Colon (tissue), 2 donors: ENCODE data around the gene TPPP.

ENCODE experiments used
- FAIRE-seq: peaks from 2 replicates; lab custom pipeline; 2012; peaks lifted over from hg19 to GRCh38; lab: Jason Lieb, UNC
- donor health status: control.
- donor health status: control.

Gene TPPP

GRCh38 chr5:665541-665955 lies 27.6 kb downstream of the TPPP start:
- no peak for FAIRE-seq

- no peak for FAIRE-seq
Observed at GRCh38 chr5:664994-665360, 28.2 kb downstream of the TPPP start.

GRCh38 chr5:664343-664993 lies 28.7 kb downstream of the TPPP start:
- no peak for FAIRE-seq

GRCh38 chr5:663436-664342 lies 29.5 kb downstream of the TPPP start:
- FAIRE-seq: no peak

- no peak for FAIRE-seq
Observed at GRCh38 chr5:662751-663435, 30.3 kb downstream of the TPPP start.

- no peak for FAIRE-seq
Observed at GRCh38 chr5:661891-662750, 31.0 kb downstream of the TPPP start.

- FAIRE-seq: no peak
Observed at GRCh38 chr5:660491-661030, 32.6 kb downstream of the TPPP start.

GRCh38 chr5:659496-660263 lies 33.5 kb downstream of the TPPP start:
- FAIRE-seq: no peak

- no peak for FAIRE-seq
Observed at GRCh38 chr5:658103-658502, 35.0 kb downstream of the TPPP start.

- no peak for FAIRE-seq
Observed at GRCh38 chr5:657570-657969, 35.6 kb downstream of the TPPP start.

- no peak for FAIRE-seq
Observed at GRCh38 chr5:655406-655805, 37.7 kb downstream of the TPPP start.

- FAIRE-seq: no peak
Observed at GRCh38 chr5:654071-654778, 38.9 kb downstream of the TPPP start.

GRCh38 chr5:652773-653350 lies 40.3 kb downstream of the TPPP start:
- no peak for FAIRE-seq

- FAIRE-seq: no peak
Observed at GRCh38 chr5:652023-652515, 41.1 kb downstream of the TPPP start.

- no peak for FAIRE-seq
Observed at GRCh38 chr5:651296-652022, 41.7 kb downstream of the TPPP start.

- FAIRE-seq: no peak
Observed at GRCh38 chr5:647727-648126, 45.4 kb downstream of the TPPP start.

GRCh38 chr5:647311-647710 lies 45.8 kb downstream of the TPPP start:
- no peak for FAIRE-seq

- no peak for FAIRE-seq
Observed at GRCh38 chr5:646396-647201, 46.6 kb downstream of the TPPP start.
